Uterus (tissue), 4 donors: ENCODE results near the gene GALNTL6. TPM values are rescaled to one million over a fixed set of nuclear protein-coding genes. Genes with fewer than 3 reads are reported as not detected.

Source experiments
- DNase-seq, 2 donors: peaks; one replicate each; pipeline ENCODE4 v3.0.0-alpha.2; 2019 to 2020
- H3K27ac ChIP-seq, 2 donors: fragments of 200-600 bp; sonication (generic); 1 replicate in 1 of 2; 2 replicates in 1 of 2; pipeline ENCODE4 v1.5.1; 2016 to 2018
- H3K27me3 ChIP-seq, 2 donors: fragments of 200-600 bp; sonication (generic); one replicate each; pipeline ENCODE4 v1.5.1; 2018 to 2019; ENCODE audit warnings: control low read depth in 1 of 2
- H3K36me3 ChIP-seq, 2 donors: fragments of 200-600 bp; sonication (generic); one replicate each; pipeline ENCODE4 v1.5.1; 2019; ENCODE audit warnings: control low read depth in 1 of 2
- H3K4me1 ChIP-seq, 2 donors: fragments of 200-600 bp; sonication (generic); one replicate each; pipeline ENCODE4 v1.5.1; 2018 to 2019; ENCODE audit warnings: control low read depth in 1 of 2
- H3K4me3 ChIP-seq, 2 donors: fragments of 200-600 bp; sonication (generic); 1 replicate in 1 of 2; 2 replicates in 1 of 2; pipeline ENCODE4 v1.5.1; 2018 to 2019; ENCODE audit warnings: mild to moderate bottlenecking in 1 of 2
- H3K9me3 ChIP-seq, 2 donors: fragments of 200-600 bp; sonication (generic); one replicate each; pipeline ENCODE4 v1.5.1; 2019; ENCODE audit warnings: control low read depth in 1 of 2
- CTCF ChIP-seq, 4 experiments: fragments of 200-600 bp in 2 of 4; fragments of 450-650 bp in 2 of 4; sonication (generic) in 2 of 4; IDR thresholded peaks; one replicate each; pipeline ENCODE4 v1.5.1; 2016 to 2019; ENCODE audit warnings: antibody characterized with exemption in 4 of 4, mild to moderate bottlenecking in 2 of 4, moderate library complexity in 1 of 4
- POLR2A ChIP-seq, 2 donors: fragments of 450-650 bp; IDR thresholded peaks; one replicate each; pipeline ENCODE4 v1.6.1; 2016; ENCODE audit warnings: antibody characterized with exemption in 2 of 2, mild to moderate bottlenecking in 1 of 2, moderate library complexity in 1 of 2
- intact Hi-C: fragments of 100-400 bp; cut with DNase I; formaldehyde crosslinking; loops from one replicate; pipeline ENCODE4 v1.15.1; 2023; ENCODE audit warnings: low total_unique reads
- total RNA-seq, 4 donors: library from RNA; depleted of rRNA in 3 of 4; stranded (reverse); fragments of >200 nt in 3 of 4; gene quantifications; one replicate each; pipeline versions ENCODE4 v1.1.0 to v1.2.4, GENCODE V29; 2014 to 2023
- donor health status: DM: yes; HTN: yes; CAD: no.

GALNTL6 gene
- total RNA-seq, 4 donors from 2014 or later = 2.6 TPM; not detected in 3

GRCh38 chr4:171954650-171955049, 141.4 kb downstream of the GALNTL6 start:
- no peak overlapping the region for H3K27ac ChIP-seq
- no peak overlapping the region for H3K4me3 ChIP-seq
- TF ChIP-seq CTCF (IDR thresholded peaks at IDR 0.05) = no peak
- TF ChIP-seq POLR2A (IDR thresholded peaks at IDR 0.05) = no peak
- H3K9me3 ChIP-seq = no peaks in the 10 kb centered on the region
- no peak for DNase-seq
- no peaks in the 10 kb centered on the region for H3K36me3 ChIP-seq
- H3K4me1 ChIP-seq = no peaks in the 10 kb centered on the region
- intact Hi-C loops = no loop called here
- H3K27me3 ChIP-seq = no peaks in the 10 kb centered on the region

GRCh38 chr4:171956678-171957077, 143.5 kb downstream of the GALNTL6 start:
- no peak for DNase-seq
- H3K4me3 ChIP-seq = no peak overlapping the region
- no peaks in the 10 kb centered on the region for H3K4me1 ChIP-seq
- intact Hi-C loops = no loop called here
- no peaks in the 10 kb centered on the region for H3K36me3 ChIP-seq
- TF ChIP-seq POLR2A (IDR thresholded peaks at IDR 0.05) (no peak), CTCF (IDR thresholded peaks at IDR 0.05) (no peak)
- H3K27ac ChIP-seq = no peak overlapping the region
- H3K9me3 ChIP-seq = no peaks in the 10 kb centered on the region
- H3K27me3 ChIP-seq = no peaks in the 10 kb centered on the region

GRCh38 chr4:171962110-171962509, 148.9 kb downstream of the GALNTL6 start:
- Histone ChIP-seq H3K4me3 (no peak overlapping the region), H3K9me3 (no peaks in the 10 kb centered on the region), H3K27me3 (no peaks in the 10 kb centered on the region), H3K27ac (no peak overlapping the region), H3K36me3 (no peaks in the 10 kb centered on the region), H3K4me1 (no peaks in the 10 kb centered on the region)
- no peak for TF ChIP-seq CTCF (IDR thresholded peaks at IDR 0.05)
- TF ChIP-seq POLR2A (IDR thresholded peaks at IDR 0.05) = no peak
- intact Hi-C loops = no loop called here
- DNase-seq = no peak

GRCh38 chr4:171966356-171966755, 153.2 kb downstream of the GALNTL6 start:
- Histone ChIP-seq H3K36me3 (no peaks in the 10 kb centered on the region), H3K27ac (no peak overlapping the region), H3K4me1 (no peaks in the 10 kb centered on the region), H3K4me3 (no peak overlapping the region), H3K27me3 (no peaks in the 10 kb centered on the region), H3K9me3 (no peaks in the 10 kb centered on the region)
- TF ChIP-seq CTCF (IDR thresholded peaks at IDR 0.05) = no peak
- TF ChIP-seq POLR2A (IDR thresholded peaks at IDR 0.05) = no peak
- DNase-seq = no peak
- intact Hi-C loops = no loop called here

- H3K9me3 ChIP-seq = no peaks in the 10 kb centered on the region
- no peak for TF ChIP-seq CTCF (IDR thresholded peaks at IDR 0.05)
- TF ChIP-seq POLR2A (IDR thresholded peaks at IDR 0.05) = no peak
- intact Hi-C loops = no loop called here
- DNase-seq = no peak
- no peak overlapping the region for H3K27ac ChIP-seq
- H3K27me3 ChIP-seq = no peaks in the 10 kb centered on the region
- no peaks in the 10 kb centered on the region for H3K4me1 ChIP-seq
- H3K4me3 ChIP-seq = no peak overlapping the region
- H3K36me3 ChIP-seq = no peaks in the 10 kb centered on the region
Measured at GRCh38 chr4:171978216-171978615, 165.0 kb downstream of the GALNTL6 start.
